PFSK-1 (cell line): ENCODE results near the gene GSTM5.

Experiments
- POLR2AphosphoS5 ChIP-seq: IDR thresholded peaks from 2 replicates; pipeline ENCODE4 v1.6.1; 2012; ENCODE audit warnings: low read depth, mild to moderate bottlenecking, control low read depth, low read length, moderate library complexity
- SIN3A ChIP-seq: IDR thresholded peaks from 2 replicates; pipeline ENCODE4 v1.6.1; 2012; ENCODE audit warnings: mild to moderate bottlenecking, low read length, moderate library complexity, borderline replicate concordance; ENCODE audit not compliant: insufficient read depth
- TF ChIP-seq, protein P1 (sequence below), 2 experiments: IDR thresholded peaks; 2 replicates each; pipeline versions ENCODE4 v1.6.1 to v1.8.0; 2011 to 2012; ENCODE audit warnings: low read depth in 2 of 2, low read length in 2 of 2, control low read depth in 1 of 2, inconsistent platforms in 1 of 2, mild to moderate bottlenecking in 1 of 2, moderate library complexity in 1 of 2; ENCODE audit not compliant: insufficient read depth in 1 of 2

- TF ChIP-seq POLR2AphosphoS5 (no peak), SIN3A (no peak)
- TF ChIP-seq, protein P1, sequence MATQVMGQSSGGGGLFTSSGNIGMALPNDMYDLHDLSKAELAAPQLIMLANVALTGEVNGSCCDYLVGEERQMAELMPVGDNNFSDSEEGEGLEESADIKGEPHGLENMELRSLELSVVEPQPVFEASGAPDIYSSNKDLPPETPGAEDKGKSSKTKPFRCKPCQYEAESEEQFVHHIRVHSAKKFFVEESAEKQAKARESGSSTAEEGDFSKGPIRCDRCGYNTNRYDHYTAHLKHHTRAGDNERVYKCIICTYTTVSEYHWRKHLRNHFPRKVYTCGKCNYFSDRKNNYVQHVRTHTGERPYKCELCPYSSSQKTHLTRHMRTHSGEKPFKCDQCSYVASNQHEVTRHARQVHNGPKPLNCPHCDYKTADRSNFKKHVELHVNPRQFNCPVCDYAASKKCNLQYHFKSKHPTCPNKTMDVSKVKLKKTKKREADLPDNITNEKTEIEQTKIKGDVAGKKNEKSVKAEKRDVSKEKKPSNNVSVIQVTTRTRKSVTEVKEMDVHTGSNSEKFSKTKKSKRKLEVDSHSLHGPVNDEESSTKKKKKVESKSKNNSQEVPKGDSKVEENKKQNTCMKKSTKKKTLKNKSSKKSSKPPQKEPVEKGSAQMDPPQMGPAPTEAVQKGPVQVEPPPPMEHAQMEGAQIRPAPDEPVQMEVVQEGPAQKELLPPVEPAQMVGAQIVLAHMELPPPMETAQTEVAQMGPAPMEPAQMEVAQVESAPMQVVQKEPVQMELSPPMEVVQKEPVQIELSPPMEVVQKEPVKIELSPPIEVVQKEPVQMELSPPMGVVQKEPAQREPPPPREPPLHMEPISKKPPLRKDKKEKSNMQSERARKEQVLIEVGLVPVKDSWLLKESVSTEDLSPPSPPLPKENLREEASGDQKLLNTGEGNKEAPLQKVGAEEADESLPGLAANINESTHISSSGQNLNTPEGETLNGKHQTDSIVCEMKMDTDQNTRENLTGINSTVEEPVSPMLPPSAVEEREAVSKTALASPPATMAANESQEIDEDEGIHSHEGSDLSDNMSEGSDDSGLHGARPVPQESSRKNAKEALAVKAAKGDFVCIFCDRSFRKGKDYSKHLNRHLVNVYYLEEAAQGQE (IDR thresholded peaks at IDR 0.05; ENCODE audit: insufficient read depth in 1 of 2, low read depth in 2 of 2, low read length in 2 of 2): no peak
These were observed 47.4 kb upstream of the GSTM5 start for GRCh38 chr1:109664671-109665070.
